Measurements from ENCODE around the gene COL16A1. TPM values are rescaled to one million over a fixed set of nuclear protein-coding genes. Genes with fewer than 3 reads are reported as not detected.

COL16A1 gene
- total and polyA plus RNA-seq, 2 of the 13 experiments (the other 11 are each of a cell fraction or from before 2014, with no cell fraction given): 4.3 to 12.2 TPM

GRCh38 chr1:31644560-31645273 lies 59.1 kb downstream of the COL16A1 start, which contains the start of gene PEF1 (continued):
- TF ChIP-seq BCLAF1 (IDR thresholded peaks at IDR 0.05): no peak
- peak; percentile 94 for TF ChIP-seq NFYC (CRISPR knock-in tag; IDR thresholded peaks at IDR 0.05)
- TF ChIP-seq, protein P1, sequence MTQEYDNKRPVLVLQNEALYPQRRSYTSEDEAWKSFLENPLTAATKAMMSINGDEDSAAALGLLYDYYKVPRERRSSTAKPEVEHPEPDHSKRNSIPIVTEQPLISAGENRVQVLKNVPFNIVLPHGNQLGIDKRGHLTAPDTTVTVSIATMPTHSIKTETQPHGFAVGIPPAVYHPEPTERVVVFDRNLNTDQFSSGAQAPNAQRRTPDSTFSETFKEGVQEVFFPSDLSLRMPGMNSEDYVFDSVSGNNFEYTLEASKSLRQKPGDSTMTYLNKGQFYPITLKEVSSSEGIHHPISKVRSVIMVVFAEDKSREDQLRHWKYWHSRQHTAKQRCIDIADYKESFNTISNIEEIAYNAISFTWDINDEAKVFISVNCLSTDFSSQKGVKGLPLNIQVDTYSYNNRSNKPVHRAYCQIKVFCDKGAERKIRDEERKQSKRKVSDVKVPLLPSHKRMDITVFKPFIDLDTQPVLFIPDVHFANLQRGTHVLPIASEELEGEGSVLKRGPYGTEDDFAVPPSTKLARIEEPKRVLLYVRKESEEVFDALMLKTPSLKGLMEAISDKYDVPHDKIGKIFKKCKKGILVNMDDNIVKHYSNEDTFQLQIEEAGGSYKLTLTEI (CRISPR knock-in tag; conservative IDR thresholded peaks at IDR 0.05): no peak
- TF ChIP-seq ZNF776 (CRISPR knock-in tag; IDR thresholded peaks at IDR 0.05): peak; percentile 68; the same call in 1 of the 2 replicates
- no peak for TF ChIP-seq TEAD2 (CRISPR knock-in tag; IDR thresholded peaks at IDR 0.05)
- no peak for TF ChIP-seq TBL1XR1 (IDR thresholded peaks at IDR 0.05; ENCODE audit: borderline replicate concordance, low read length, partially characterized antibody)
- no peak for TF ChIP-seq NPAS2 (CRISPR knock-in tag; IDR thresholded peaks at IDR 0.05; ENCODE audit: borderline replicate concordance)
- no peak for TF ChIP-seq PCBP1 (IDR thresholded peaks at IDR 0.05; ENCODE audit: borderline replicate concordance, low read depth, low read length)
- TF ChIP-seq TCF7L2 (IDR thresholded peaks at IDR 0.05; ENCODE audit: low read depth, low read length): no peak
- TF ChIP-seq SMARCE1 (IDR thresholded peaks at IDR 0.05; ENCODE audit: borderline replicate concordance): no peak
- no peak for TF ChIP-seq ETV5 (CRISPR knock-in tag; IDR thresholded peaks at IDR 0.05; ENCODE audit: borderline replicate concordance)
- TF ChIP-seq, protein P2, sequence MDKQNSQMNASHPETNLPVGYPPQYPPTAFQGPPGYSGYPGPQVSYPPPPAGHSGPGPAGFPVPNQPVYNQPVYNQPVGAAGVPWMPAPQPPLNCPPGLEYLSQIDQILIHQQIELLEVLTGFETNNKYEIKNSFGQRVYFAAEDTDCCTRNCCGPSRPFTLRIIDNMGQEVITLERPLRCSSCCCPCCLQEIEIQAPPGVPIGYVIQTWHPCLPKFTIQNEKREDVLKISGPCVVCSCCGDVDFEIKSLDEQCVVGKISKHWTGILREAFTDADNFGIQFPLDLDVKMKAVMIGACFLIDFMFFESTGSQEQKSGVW (CRISPR knock-in tag; IDR thresholded peaks at IDR 0.05; ENCODE audit: borderline replicate concordance): no peak
- no peak for TF ChIP-seq ZNF280B (CRISPR knock-in tag; IDR thresholded peaks at IDR 0.05; ENCODE audit: borderline replicate concordance)
- no peak for TF ChIP-seq IRX3 (CRISPR knock-in tag; IDR thresholded peaks at IDR 0.05; ENCODE audit: borderline replicate concordance, low read depth)
